K562 (cell line): ENCODE measurements around the gene OR9Q2. TPM values are rescaled to one million over a fixed set of nuclear protein-coding genes. Genes with fewer than 3 reads are reported as not detected.

Experiments used
- BCOR ChIP-seq: fragments of 450-650 bp; IDR thresholded peaks from 2 replicates; pipeline ENCODE4 v1.6.1; 2016
- CHD2 ChIP-seq: IDR thresholded peaks from 2 replicates; pipeline ENCODE4 v1.6.1; 2011; ENCODE audit warnings: low read depth, low read length
- ETS1 ChIP-seq: conservative IDR thresholded peaks from 2 replicates; pipeline ENCODE4 v1.6.1; 2011; ENCODE audit warnings: low read depth, mild to moderate bottlenecking, low read length; ENCODE audit not compliant: control insufficient read depth
- GATAD2A ChIP-seq: fragments of 450-650 bp; IDR thresholded peaks from 2 replicates; pipeline ENCODE4 v1.6.1; 2017
- MEIS2 ChIP-seq: fragments of 450-650 bp; IDR thresholded peaks from 2 replicates; pipeline ENCODE4 v1.6.1; 2014; ENCODE audit warnings: mild to moderate bottlenecking; ENCODE audit not compliant: partially characterized antibody
- SNAPC5 ChIP-seq: fragments of 250-450 bp; sonication (Bioruptor Pico); IDR thresholded peaks from 2 replicates; pipeline ENCODE4 v1.8.0; 2021; ENCODE audit warnings: moderate library complexity, mild to moderate bottlenecking, inconsistent platforms
- ZNF134 ChIP-seq: fragments of 250-450 bp; sonication (Bioruptor Pico); conservative IDR thresholded peaks from 2 replicates; pipeline ENCODE4 v1.4.0; 2020
- ZNF239 ChIP-seq: fragments of 250-450 bp; sonication (Bioruptor Pico); IDR thresholded peaks from 2 replicates; pipeline ENCODE4 v1.4.0; 2020; ENCODE audit warnings: mild to moderate bottlenecking
- polyA plus RNA-seq, 8 experiments: library from polyadenylated mRNA; depleted of rRNA in 4 of 8; stranded (reverse) in 5 of 8; unstranded in 3 of 8; fragments of >200 nt; fragmentation: Nextera tagmentation in 2 of 8; fragmentation: Illumina TruSeq in 1 of 8; extraction: Ambion mirVana in 2 of 8; extraction: Trizol in 1 of 8; gene quantifications; 2 replicates each; pipeline versions ENCODE4 v1.2.1 to v1.2.3, GENCODE V29; 2011 to 2014; ENCODE audit warnings: inconsistent platforms in 1 of 8, missing spikeins in 1 of 8
- total RNA-seq, 7 experiments: library from RNA; depleted of rRNA in 6 of 7; stranded (reverse); fragments of >200 nt in 6 of 7; fragmentation: Illumina TruSeq in 2 of 7; extraction: Trizol in 2 of 7; gene quantifications; 2 replicates each; pipeline versions ENCODE4 v1.2.1 to v1.2.3, GENCODE V29; 2011 to 2021; ENCODE audit warnings: low replicate concordance in 1 of 7
- TF ChIP-seq, protein P1 (sequence below): fragments of 250-450 bp; sonication (Bioruptor Pico); IDR thresholded peaks from 2 replicates; pipeline ENCODE4 v1.4.0; 2020; ENCODE audit warnings: mild to moderate bottlenecking
- TF ChIP-seq, protein P2 (sequence below): sonication (generic); formaldehyde crosslinking; IDR thresholded peaks from 2 replicates; pipeline ENCODE4 v1.8.1; 2022; ENCODE audit warnings: missing genetic modification reagents
- TF ChIP-seq, protein P3 (sequence below): sonication (generic); formaldehyde crosslinking; IDR thresholded peaks from 2 replicates; pipeline ENCODE4 v1.8.0; 2023; ENCODE audit warnings: missing genetic modification reagents, mild to moderate bottlenecking, borderline replicate concordance

The OR9Q2 gene
- total and polyA plus RNA-seq, 9 of the 15 experiments (the other 6 are each of a cell fraction or from before 2014, with no cell fraction given) = not detected

- TF ChIP-seq, protein P1, sequence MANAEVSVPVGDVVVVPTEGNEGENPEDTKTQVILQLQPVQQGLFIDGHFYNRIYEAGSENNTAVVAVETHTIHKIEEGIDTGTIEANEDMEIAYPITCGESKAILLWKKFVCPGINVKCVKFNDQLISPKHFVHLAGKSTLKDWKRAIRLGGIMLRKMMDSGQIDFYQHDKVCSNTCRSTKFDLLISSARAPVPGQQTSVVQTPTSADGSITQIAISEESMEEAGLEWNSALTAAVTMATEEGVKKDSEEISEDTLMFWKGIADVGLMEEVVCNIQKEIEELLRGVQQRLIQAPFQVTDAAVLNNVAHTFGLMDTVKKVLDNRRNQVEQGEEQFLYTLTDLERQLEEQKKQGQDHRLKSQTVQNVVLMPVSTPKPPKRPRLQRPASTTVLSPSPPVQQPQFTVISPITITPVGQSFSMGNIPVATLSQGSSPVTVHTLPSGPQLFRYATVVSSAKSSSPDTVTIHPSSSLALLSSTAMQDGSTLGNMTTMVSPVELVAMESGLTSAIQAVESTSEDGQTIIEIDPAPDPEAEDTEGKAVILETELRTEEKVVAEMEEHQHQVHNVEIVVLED (CRISPR knock-in tag) = no peak
- TF ChIP-seq, protein P2, sequence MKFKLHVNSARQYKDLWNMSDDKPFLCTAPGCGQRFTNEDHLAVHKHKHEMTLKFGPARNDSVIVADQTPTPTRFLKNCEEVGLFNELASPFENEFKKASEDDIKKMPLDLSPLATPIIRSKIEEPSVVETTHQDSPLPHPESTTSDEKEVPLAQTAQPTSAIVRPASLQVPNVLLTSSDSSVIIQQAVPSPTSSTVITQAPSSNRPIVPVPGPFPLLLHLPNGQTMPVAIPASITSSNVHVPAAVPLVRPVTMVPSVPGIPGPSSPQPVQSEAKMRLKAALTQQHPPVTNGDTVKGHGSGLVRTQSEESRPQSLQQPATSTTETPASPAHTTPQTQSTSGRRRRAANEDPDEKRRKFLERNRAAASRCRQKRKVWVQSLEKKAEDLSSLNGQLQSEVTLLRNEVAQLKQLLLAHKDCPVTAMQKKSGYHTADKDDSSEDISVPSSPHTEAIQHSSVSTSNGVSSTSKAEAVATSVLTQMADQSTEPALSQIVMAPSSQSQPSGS (CRISPR knock-in tag) = no peak
- no peak for TF ChIP-seq CHD2
- no peak for TF ChIP-seq ETS1
- peak; percentile 62; the same call in 1 of the 2 replicates for TF ChIP-seq ZNF134
- peak; percentile 14 for TF ChIP-seq MEIS2
- no peak for TF ChIP-seq GATAD2A
- TF ChIP-seq BCOR = no peak
- TF ChIP-seq SNAPC5 (CRISPR knock-in tag) = no peak
- TF ChIP-seq, protein P3, sequence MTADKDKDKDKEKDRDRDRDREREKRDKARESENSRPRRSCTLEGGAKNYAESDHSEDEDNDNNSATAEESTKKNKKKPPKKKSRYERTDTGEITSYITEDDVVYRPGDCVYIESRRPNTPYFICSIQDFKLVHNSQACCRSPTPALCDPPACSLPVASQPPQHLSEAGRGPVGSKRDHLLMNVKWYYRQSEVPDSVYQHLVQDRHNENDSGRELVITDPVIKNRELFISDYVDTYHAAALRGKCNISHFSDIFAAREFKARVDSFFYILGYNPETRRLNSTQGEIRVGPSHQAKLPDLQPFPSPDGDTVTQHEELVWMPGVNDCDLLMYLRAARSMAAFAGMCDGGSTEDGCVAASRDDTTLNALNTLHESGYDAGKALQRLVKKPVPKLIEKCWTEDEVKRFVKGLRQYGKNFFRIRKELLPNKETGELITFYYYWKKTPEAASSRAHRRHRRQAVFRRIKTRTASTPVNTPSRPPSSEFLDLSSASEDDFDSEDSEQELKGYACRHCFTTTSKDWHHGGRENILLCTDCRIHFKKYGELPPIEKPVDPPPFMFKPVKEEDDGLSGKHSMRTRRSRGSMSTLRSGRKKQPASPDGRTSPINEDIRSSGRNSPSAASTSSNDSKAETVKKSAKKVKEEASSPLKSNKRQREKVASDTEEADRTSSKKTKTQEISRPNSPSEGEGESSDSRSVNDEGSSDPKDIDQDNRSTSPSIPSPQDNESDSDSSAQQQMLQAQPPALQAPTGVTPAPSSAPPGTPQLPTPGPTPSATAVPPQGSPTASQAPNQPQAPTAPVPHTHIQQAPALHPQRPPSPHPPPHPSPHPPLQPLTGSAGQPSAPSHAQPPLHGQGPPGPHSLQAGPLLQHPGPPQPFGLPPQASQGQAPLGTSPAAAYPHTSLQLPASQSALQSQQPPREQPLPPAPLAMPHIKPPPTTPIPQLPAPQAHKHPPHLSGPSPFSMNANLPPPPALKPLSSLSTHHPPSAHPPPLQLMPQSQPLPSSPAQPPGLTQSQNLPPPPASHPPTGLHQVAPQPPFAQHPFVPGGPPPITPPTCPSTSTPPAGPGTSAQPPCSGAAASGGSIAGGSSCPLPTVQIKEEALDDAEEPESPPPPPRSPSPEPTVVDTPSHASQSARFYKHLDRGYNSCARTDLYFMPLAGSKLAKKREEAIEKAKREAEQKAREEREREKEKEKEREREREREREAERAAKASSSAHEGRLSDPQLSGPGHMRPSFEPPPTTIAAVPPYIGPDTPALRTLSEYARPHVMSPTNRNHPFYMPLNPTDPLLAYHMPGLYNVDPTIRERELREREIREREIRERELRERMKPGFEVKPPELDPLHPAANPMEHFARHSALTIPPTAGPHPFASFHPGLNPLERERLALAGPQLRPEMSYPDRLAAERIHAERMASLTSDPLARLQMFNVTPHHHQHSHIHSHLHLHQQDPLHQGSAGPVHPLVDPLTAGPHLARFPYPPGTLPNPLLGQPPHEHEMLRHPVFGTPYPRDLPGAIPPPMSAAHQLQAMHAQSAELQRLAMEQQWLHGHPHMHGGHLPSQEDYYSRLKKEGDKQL = no peak
- TF ChIP-seq ZNF239 = peak; percentile 83
These were observed 9.2 kb upstream of the OR9Q2 start (continued) for GRCh38 chr11:58179648-58180047.
